SK-N-SH (cell line): ENCODE data around the gene FAM110A. TPM values are rescaled to one million over a fixed set of nuclear protein-coding genes. Genes with fewer than 3 reads are reported as not detected.

Experiments
- CTCF ChIA-PET: fragments of 300-600, 350-600 bp; formaldehyde crosslinking; extraction: SDS; loops from one replicate; lab custom pipeline; 2021; lab: Yijun Ruan, JAX
- POLR2A ChIA-PET: fragments of 350-600 bp; sonication (Branson Sonifier 250); formaldehyde crosslinking; extraction: SDS; loops from one replicate; lab custom pipeline; 2020; ENCODE audit warnings: antibody characterized with exemption, inconsistent platforms; lab: Yijun Ruan, JAX
- DNase-seq: peaks from one replicate; pipeline ENCODE4 v3.0.0; 2012
- H2AFZ ChIP-seq: fragments of 200-600 bp; sonication (generic); 2 replicates; pipeline ENCODE4 v1.8.1; 2016; ENCODE audit warnings: antibody characterized with exemption, mild to moderate bottlenecking, low read depth
- H3F3A ChIP-seq: fragments of 200-600 bp; sonication (generic); replicated peaks from 2 replicates; pipeline ENCODE3; 2016; ENCODE audit warnings: antibody characterized with exemption, mild to moderate bottlenecking; ENCODE audit not compliant: insufficient read depth
- H3K27ac ChIP-seq, 2 experiments: fragments of 200-500 bp in 1 of 2; fragments of 200-600 bp in 1 of 2; sonication (Bioruptor generic) in 1 of 2; sonication (generic), shearing (Covaris generic) in 1 of 2; 2 replicates each; pipeline versions ENCODE4 v1.5.1 to v1.6.1; 2014 to 2016; ENCODE audit warnings: low read depth in 2 of 2, inconsistent platforms in 1 of 2, low read length in 1 of 2, mild to moderate bottlenecking in 1 of 2, mixed read lengths in 1 of 2
- H3K27me3 ChIP-seq: fragments of 200-600 bp; sonication (generic), shearing (Covaris generic); 2 replicates; pipeline ENCODE4 v1.6.1; 2016; ENCODE audit warnings: mixed run types; ENCODE audit not compliant: insufficient read depth
- H3K36me3 ChIP-seq, 2 experiments: fragments of 200-500 bp in 1 of 2; fragments of 200-600 bp in 1 of 2; sonication (Bioruptor generic) in 1 of 2; sonication (generic) in 1 of 2; replicated peaks in 1 of 2; 2 replicates each; pipeline versions ENCODE3 to v1.5.1; 2014 to 2016; ENCODE audit warnings: low read length in 1 of 2, mild to moderate bottlenecking in 1 of 2; ENCODE audit not compliant: insufficient read depth in 2 of 2, control insufficient read depth in 1 of 2
- H3K4me1 ChIP-seq, 2 experiments: fragments of 200-500 bp in 1 of 2; fragments of 200-600 bp in 1 of 2; sonication (Bioruptor generic) in 1 of 2; sonication (generic), shearing (Covaris generic) in 1 of 2; 2 replicates each; pipeline versions ENCODE4 v1.5.1 to v1.6.1; 2014 to 2016; ENCODE audit warnings: low read depth in 1 of 2, low read length in 1 of 2, mixed run types in 1 of 2; ENCODE audit not compliant: insufficient read depth in 2 of 2, control insufficient read depth in 1 of 2
- H3K4me2 ChIP-seq: fragments of 200-600 bp; sonication (generic), shearing (Covaris generic); 2 replicates; pipeline ENCODE4 v1.6.1; 2017; ENCODE audit warnings: mixed run types
- H3K4me3 ChIP-seq, 2 experiments: fragments of 200-500 bp in 1 of 2; fragments of 200-600 bp in 1 of 2; sonication (Bioruptor generic) in 1 of 2; sonication (generic), shearing (Covaris generic) in 1 of 2; 2 replicates each; pipeline versions ENCODE4 v1.5.1 to v1.8.1; 2014 to 2016; ENCODE audit warnings: low read depth in 2 of 2, inconsistent platforms in 1 of 2, low read length in 1 of 2, mild to moderate bottlenecking in 1 of 2, mixed read lengths in 1 of 2, moderate library complexity in 1 of 2
- H3K79me2 ChIP-seq: fragments of 200-600 bp; sonication (generic); 2 replicates; pipeline ENCODE4 v1.8.1; 2017; ENCODE audit warnings: mild to moderate bottlenecking; ENCODE audit not compliant: insufficient read depth
- H3K9ac ChIP-seq: fragments of 200-600 bp; sonication (generic); 2 replicates; pipeline ENCODE4 v1.6.1; 2017; ENCODE audit warnings: mixed run types
- H3K9me2 ChIP-seq: fragments of 200-600 bp; sonication (generic); 2 replicates; pipeline ENCODE4 v1.6.1; 2017; ENCODE audit warnings: mixed run types
- H3K9me3 ChIP-seq: fragments of 200-600 bp; sonication (generic); 2 replicates; pipeline ENCODE4 v1.6.1; 2017; ENCODE audit warnings: mixed run types, mild to moderate bottlenecking, moderate library complexity
- H4K20me1 ChIP-seq: fragments of 200-600 bp; sonication (generic); 2 replicates; pipeline ENCODE4 v1.6.1; 2017; ENCODE audit warnings: mild to moderate bottlenecking, mixed run types; ENCODE audit not compliant: insufficient read depth
- CTCF ChIP-seq: fragments of 200-600 bp; sonication (generic); IDR thresholded peaks from 2 replicates; pipeline ENCODE4 v1.6.1; 2017; ENCODE audit warnings: antibody characterized with exemption, mild to moderate bottlenecking, moderate library complexity
- ELF1 ChIP-seq: IDR thresholded peaks from 2 replicates; pipeline ENCODE4 v1.4.0; 2012
- GABPA ChIP-seq: IDR thresholded peaks from 2 replicates; pipeline ENCODE4 v1.4.0; 2012; ENCODE audit warnings: low read depth, mild to moderate bottlenecking
- IRF3 ChIP-seq: fragments of 150-350 bp; IDR thresholded peaks from 2 replicates; pipeline ENCODE4 v1.6.1; 2016; ENCODE audit warnings: mild to moderate bottlenecking, low read depth, low read length
- MAX ChIP-seq: IDR thresholded peaks from 2 replicates; pipeline ENCODE4 v1.4.0; 2012; ENCODE audit warnings: low read depth
- MXI1 ChIP-seq: IDR thresholded peaks from 2 replicates; pipeline ENCODE4 v1.6.1; 2012; ENCODE audit warnings: mild to moderate bottlenecking, low read depth, low read length, improper control_type of control experiment
- NFIC ChIP-seq: IDR thresholded peaks from 2 replicates; pipeline ENCODE4 v1.4.0; 2012; ENCODE audit warnings: borderline replicate concordance
- PBX3 ChIP-seq: IDR thresholded peaks from 2 replicates; pipeline ENCODE4; 2012
- RAD21 ChIP-seq: IDR thresholded peaks from 2 replicates; pipeline ENCODE4 v1.6.1; 2012; ENCODE audit warnings: mild to moderate bottlenecking, low read length
- RCOR1 ChIP-seq: fragments of 150-350 bp; IDR thresholded peaks from 2 replicates; pipeline ENCODE4 v1.6.1; 2017; ENCODE audit warnings: antibody characterized with exemption, low read length
- REST ChIP-seq: IDR thresholded peaks from 2 replicates; pipeline ENCODE4 v1.6.1; 2012; ENCODE audit warnings: mild to moderate bottlenecking, low read depth, low read length, moderate library complexity
- RXRA ChIP-seq: IDR thresholded peaks from 2 replicates; pipeline ENCODE4 v1.4.0; 2012; ENCODE audit warnings: low read depth, mild to moderate bottlenecking, borderline replicate concordance
- SMC3 ChIP-seq: IDR thresholded peaks from 2 replicates; pipeline ENCODE4 v1.6.1; 2012; ENCODE audit warnings: low read depth, low read length, improper control_type of control experiment
- TAF1 ChIP-seq: IDR thresholded peaks from 2 replicates; pipeline ENCODE4 v1.6.1; 2012; ENCODE audit warnings: low read depth, mild to moderate bottlenecking, low read length, moderate library complexity, borderline replicate concordance
- USF2 ChIP-seq: fragments of 150-350 bp; IDR thresholded peaks from 2 replicates; pipeline ENCODE4 v1.6.1; 2017; ENCODE audit warnings: antibody characterized with exemption, low read length, low read depth, borderline replicate concordance
- YY1 ChIP-seq: IDR thresholded peaks from 2 replicates; pipeline ENCODE4 v1.4.0; 2012; ENCODE audit warnings: low read depth, mild to moderate bottlenecking
- WGBS: methylation state at CpG from one replicate; pipeline ENCODE4 v1.1.6; 2017; ENCODE audit warnings: low lambda C conversion rate; 5-methylcytosine and 5-hydroxymethylcytosine counted together
- polyA plus RNA-seq, 3 experiments: library from polyadenylated mRNA; depleted of rRNA; stranded (reverse); fragments of >200 nt; gene quantifications; 2 replicates each; pipeline ENCODE4 v1.2.3, GENCODE V29; 2012
- TF ChIP-seq, protein P1 (sequence below): IDR thresholded peaks from 2 replicates; pipeline ENCODE4 v1.4.0; 2012; ENCODE audit warnings: low read depth, borderline replicate concordance

The FAM110A gene
- polyA plus RNA-seq, 1 of the 3 experiments (the other 2 are of a cell fraction): 3.8 TPM

DNA sequence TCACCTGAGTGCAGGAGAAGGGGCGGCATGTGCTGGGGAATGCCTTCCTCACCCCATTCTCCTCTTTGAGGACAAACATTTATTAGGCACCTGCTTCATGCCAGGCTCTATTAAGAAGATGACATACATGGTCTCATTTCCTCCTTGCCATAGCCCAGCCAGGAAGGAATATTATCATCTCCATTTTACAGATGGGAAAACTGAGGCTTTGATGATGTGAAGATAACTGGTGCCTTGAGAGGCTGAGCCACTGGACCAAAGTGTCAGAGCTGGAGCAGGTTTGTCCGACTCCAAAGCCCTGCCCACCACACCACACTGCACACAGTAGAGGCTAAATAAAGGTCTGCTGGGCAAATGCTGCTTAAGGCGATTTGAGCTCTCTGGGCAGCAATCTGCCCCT is 37.2 kb downstream of the FAM110A start:
- Histone ChIP-seq H3K4me1 (no peaks in the 10 kb centered on the region), H3K9ac (no peak overlapping the region), H3K4me3 (no peak overlapping the region), H3K27ac (no peak overlapping the region), H3K9me2 (no peaks in the 10 kb centered on the region), H3K36me3 (no peaks in the 10 kb centered on the region), H3K79me2 (no peaks in the 10 kb centered on the region), H3K27me3 (no peaks in the 10 kb centered on the region), H2AFZ (no peak overlapping the region), H4K20me1 (no peaks in the 10 kb centered on the region), H3K9me3 (no peaks in the 10 kb centered on the region), H3F3A (no peaks in the 10 kb centered on the region), H3K4me2 (no peak overlapping the region)
- no peak for DNase-seq
- ChIA-PET CTCF (interaction anchor here (1.3 kb wide), 1 partner anchor 20 kb away, joined by 3 read pairs; no protein-coding TSS in a partner anchor), POLR2A (interaction anchor here (0.6 kb wide), 1 partner anchor 38 kb away, joined by 3 read pairs; no protein-coding TSS in a partner anchor)
- 49% methylated on average over 3 of the region's 3 CpGs for WGBS
- TF ChIP-seq CTCF: no peak
- TF ChIP-seq YY1: no peak
- TF ChIP-seq PBX3: no peak
- TF ChIP-seq RXRA: no peak
- no peak for TF ChIP-seq USF2
- TF ChIP-seq ELF1: no peak
- TF ChIP-seq IRF3: no peak
- TF ChIP-seq SMC3: no peak
- no peak for TF ChIP-seq TAF1
- TF ChIP-seq NFIC: no peak
- TF ChIP-seq MXI1: no peak
- no peak for TF ChIP-seq REST
- TF ChIP-seq MAX: no peak
- TF ChIP-seq RCOR1: no peak
- TF ChIP-seq RAD21: no peak
- TF ChIP-seq, protein P1, sequence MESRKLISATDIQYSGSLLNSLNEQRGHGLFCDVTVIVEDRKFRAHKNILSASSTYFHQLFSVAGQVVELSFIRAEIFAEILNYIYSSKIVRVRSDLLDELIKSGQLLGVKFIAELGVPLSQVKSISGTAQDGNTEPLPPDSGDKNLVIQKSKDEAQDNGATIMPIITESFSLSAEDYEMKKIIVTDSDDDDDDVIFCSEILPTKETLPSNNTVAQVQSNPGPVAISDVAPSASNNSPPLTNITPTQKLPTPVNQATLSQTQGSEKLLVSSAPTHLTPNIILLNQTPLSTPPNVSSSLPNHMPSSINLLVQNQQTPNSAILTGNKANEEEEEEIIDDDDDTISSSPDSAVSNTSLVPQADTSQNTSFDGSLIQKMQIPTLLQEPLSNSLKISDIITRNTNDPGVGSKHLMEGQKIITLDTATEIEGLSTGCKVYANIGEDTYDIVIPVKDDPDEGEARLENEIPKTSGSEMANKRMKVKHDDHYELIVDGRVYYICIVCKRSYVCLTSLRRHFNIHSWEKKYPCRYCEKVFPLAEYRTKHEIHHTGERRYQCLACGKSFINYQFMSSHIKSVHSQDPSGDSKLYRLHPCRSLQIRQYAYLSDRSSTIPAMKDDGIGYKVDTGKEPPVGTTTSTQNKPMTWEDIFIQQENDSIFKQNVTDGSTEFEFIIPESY: no peak
- TF ChIP-seq GABPA: no peak
